GM12873 (cell line): Measurements from ENCODE around the gene CST3.

Experiments
- TF ChIP-seq, protein P1 (sequence below): IDR thresholded peaks from 2 replicates; pipeline ENCODE4 v1.5.1; 2012; ENCODE audit warnings: low read depth, mild to moderate bottlenecking, moderate library complexity, low read length, control low read depth; ENCODE audit not compliant: insufficient read depth; ENCODE audit errors: missing control alignments

The CST3 gene, protein sequence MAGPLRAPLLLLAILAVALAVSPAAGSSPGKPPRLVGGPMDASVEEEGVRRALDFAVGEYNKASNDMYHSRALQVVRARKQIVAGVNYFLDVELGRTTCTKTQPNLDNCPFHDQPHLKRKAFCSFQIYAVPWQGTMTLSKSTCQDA

DNA sequence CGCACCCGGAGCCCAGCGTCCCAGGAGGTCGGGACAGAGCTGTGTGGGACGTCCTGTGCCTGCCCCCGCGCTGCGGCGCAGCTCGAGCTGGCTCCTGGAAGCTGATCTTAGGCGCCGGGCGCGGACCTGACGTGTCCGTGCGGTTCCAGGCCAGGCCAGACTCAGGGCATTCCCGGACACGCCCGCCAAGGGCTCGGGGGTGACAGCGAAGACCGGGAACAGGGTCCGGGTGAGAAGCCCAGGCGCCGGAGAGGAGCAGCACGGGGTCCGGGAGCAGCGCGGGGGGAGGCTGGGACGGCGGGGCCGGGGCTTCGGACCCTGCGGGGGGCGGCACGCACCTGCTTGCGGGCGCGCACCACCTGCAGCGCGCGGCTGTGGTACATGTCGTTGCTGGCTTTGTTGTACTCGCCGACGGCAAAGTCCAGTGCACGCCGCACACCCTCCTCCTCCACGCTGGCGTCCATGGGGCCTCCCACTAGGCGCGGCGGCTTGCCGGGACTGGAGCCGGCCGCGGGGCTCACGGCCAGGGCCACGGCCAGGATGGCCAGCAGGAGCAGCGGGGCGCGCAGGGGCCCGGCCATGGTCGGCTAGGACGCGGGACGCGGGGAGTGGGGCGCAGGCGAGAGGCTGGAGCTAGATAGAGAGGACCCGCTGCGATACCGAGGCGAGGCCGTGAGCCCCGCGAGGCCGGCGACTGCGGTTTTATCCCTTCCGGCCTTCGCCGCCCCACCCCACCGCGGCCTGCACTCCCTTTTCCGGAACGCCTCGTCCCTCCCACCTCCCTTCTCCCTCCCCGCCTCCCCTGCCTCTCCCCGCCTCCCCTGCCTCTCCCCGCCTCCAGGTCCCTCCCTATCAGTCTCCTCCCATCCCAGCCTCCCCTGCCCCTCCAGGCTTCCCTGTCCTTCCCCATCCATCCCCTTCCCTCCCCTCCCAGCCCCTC, at the start of gene CST3:
CST3 (minus strand) TSS at position 674 of the 940 bp plus-strand sequence; CDS start at position 581, 93 bp downstream.
- TF ChIP-seq, protein P1, sequence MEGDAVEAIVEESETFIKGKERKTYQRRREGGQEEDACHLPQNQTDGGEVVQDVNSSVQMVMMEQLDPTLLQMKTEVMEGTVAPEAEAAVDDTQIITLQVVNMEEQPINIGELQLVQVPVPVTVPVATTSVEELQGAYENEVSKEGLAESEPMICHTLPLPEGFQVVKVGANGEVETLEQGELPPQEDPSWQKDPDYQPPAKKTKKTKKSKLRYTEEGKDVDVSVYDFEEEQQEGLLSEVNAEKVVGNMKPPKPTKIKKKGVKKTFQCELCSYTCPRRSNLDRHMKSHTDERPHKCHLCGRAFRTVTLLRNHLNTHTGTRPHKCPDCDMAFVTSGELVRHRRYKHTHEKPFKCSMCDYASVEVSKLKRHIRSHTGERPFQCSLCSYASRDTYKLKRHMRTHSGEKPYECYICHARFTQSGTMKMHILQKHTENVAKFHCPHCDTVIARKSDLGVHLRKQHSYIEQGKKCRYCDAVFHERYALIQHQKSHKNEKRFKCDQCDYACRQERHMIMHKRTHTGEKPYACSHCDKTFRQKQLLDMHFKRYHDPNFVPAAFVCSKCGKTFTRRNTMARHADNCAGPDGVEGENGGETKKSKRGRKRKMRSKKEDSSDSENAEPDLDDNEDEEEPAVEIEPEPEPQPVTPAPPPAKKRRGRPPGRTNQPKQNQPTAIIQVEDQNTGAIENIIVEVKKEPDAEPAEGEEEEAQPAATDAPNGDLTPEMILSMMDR = no peak

DNA sequence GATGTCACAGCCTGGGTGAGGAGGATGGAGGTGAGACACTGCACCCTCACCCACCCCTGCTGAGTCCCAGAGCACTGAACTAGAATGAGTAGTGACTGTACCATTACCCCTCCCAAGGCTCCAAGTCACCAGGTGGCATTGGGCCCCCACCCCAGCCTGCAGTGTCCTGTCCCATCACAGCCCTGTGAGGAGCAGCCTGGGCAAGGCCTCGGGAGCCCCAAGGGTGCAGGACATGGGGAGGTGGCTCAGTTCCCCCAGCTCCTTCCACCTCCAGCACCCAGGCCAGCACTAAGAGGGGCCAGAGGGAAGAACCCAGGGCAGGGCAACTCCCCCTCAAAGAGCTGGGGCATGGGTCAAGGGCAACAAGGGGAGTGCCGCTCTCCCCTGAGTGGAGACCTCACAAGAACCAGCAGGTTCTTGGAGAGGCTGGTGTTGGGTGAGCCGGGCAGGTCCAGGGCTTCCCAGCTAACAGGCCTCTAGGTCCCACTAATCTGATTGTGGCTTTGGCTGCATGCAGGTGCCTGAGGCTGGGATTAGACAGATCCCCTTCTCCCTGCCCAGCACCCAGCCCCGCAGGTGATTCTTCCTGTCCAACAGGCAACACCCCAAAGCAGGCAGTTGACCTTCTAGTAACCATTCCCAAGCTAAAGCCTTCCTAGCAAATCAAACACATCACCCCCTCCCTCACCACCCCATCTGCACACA, 48.4 kb upstream of the CST3 start:
- TF ChIP-seq, protein P1 = no peak

DNA sequence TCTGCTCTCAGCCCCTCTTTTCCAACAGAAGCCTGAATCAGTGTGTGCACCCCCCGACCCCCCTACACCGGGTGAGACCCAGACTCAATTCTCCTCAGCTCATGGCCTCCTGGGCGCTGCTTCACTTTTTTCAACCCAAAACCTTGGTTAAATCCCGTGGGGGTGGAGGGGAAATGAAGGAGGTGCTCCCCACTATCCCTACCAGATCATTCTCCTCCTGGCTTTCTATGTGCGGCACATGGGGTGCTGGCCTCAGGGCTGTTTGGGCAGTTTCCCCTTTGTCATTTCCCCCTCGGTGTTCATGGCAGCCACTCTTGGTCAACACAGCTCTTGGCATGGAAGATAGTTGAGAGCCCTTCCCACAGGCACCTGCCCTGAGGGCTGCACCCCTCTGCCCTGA, 46.5 kb upstream of the CST3 start:
- TF ChIP-seq, protein P1 = no peak

DNA sequence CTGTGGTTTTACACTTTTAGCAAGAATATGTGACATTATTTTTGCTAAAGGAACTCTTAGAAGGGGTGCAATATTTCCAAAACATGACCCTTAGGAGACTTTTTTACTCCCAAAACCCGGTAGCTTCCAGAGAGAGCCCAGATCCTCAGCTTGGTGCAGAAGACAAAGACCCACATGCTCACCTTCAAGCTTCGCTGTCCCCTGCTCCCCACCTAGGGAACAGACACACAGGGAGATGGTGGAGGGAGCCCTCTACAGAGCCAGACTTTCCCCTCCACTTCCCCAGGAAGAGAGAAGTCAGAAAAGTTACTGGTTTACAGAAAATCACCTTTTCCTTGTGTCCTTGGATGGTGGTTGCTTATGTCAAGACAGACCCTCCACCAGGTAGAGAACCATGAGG, 46.1 kb upstream of the CST3 start:
- TF ChIP-seq, protein P1 = no peak

DNA sequence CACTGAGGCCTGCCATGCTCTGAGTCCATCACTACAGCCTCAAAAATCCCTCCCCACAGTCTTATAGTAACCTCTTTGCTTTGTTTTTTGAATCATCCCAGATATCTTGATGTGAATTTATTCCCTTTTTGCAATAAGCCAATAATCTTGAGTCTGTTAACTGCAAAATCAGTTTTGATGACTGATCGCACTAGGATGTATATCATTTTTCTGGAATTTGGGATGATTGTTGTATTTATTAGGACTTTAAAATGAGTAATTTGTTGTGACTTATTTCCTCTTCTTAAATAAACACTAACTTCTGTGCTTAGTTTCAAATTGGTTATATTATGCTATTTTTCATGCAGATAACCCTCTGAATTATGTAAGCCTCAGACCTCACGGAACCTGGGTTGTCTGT, 45.5 kb upstream of the CST3 start:
- TF ChIP-seq, protein P1 = no peak

DNA sequence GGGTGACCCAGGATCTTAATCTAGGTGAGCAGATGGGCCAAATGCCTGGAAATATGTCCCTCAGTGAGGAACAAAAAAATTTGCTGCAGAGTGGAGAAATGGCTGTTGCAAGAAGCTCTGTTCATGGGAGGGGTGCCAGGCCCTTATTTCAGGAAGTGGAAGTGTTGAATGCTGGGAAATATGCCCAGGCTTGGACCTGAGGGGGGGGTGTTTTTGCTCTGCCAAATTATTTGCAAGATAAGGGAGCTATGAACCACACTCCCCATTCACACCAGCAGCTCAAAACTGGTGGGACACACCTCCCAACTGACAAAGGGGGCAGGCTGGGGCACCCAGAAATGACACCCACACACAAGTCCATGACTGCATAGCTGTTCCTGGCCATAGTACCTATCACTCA, 42.4 kb upstream of the CST3 start:
- TF ChIP-seq, protein P1 = no peak
